HFF-Myc (cell line): ENCODE data around the gene FOXRED1.
A peak's percentile ranks its signal among the peaks of the same experiment; 100 is the strongest.

Experiments
- DNase-seq: peaks from one replicate; pipeline ENCODE4 v3.0.0-alpha.2; 2011; ENCODE audit warnings: low read depth; ENCODE audit errors: extremely low read depth
- H3K4me3 ChIP-seq: replicated peaks from 2 replicates; pipeline ENCODE4 v1.5.1; 2011; ENCODE audit warnings: low read depth, mild to moderate bottlenecking, control low read depth, low read length
- CTCF ChIP-seq: IDR thresholded peaks from 2 replicates; pipeline ENCODE4 v1.5.1; 2012; ENCODE audit warnings: mild to moderate bottlenecking, low read depth, low read length, control low read depth; ENCODE audit errors: missing control alignments

FOXRED1 gene

GRCh38 chr11:126268708-126269579 lies at the start of gene FOXRED1, which contains the start of gene SRPRA:
TSS of gene FOXRED1 (plus strand) at chr11:126269154. CDS start at chr11:126269207, 53 bp downstream.
TSS of gene SRPRA (minus strand) at chr11:126268895. CDS start at chr11:126268804, 91 bp downstream.
- H3K4me3 ChIP-seq: peak within 1 kb of the TSS; percentile 82
- no peak for TF ChIP-seq CTCF
- DNase-seq: peak; percentile 95

- no peak for TF ChIP-seq CTCF
- no peak for DNase-seq
- H3K4me3 ChIP-seq: no peak overlapping the region
These were observed 49.4 kb upstream of the FOXRED1 start for GRCh38 chr11:126219547-126219946.

GRCh38 chr11:126224647-126225294 lies 44.2 kb upstream of the FOXRED1 start:
- no peak overlapping the region for H3K4me3 ChIP-seq
- no peak for TF ChIP-seq CTCF
- DNase-seq: no peak

GRCh38 chr11:126225295-126225665 lies 43.7 kb upstream of the FOXRED1 start:
- DNase-seq: no peak
- no peak overlapping the region for H3K4me3 ChIP-seq
- no peak for TF ChIP-seq CTCF

- DNase-seq: no peak
- no peak for TF ChIP-seq CTCF
- no peak overlapping the region for H3K4me3 ChIP-seq
These were observed 42.4 kb upstream of the FOXRED1 start for GRCh38 chr11:126226334-126227084.

- no peak overlapping the region for H3K4me3 ChIP-seq
- DNase-seq: peak; percentile 51
- no peak for TF ChIP-seq CTCF
These were observed 39.0 kb upstream of the FOXRED1 start for GRCh38 chr11:126229858-126230540.
